ENCODE data around the gene ADAT1. TPM values are rescaled to one million over a fixed set of nuclear protein-coding genes. Genes with fewer than 3 reads are reported as not detected.

ADAT1 gene
- total RNA-seq, 1 experiment from 2014 or later: 71.3 TPM

DNA sequence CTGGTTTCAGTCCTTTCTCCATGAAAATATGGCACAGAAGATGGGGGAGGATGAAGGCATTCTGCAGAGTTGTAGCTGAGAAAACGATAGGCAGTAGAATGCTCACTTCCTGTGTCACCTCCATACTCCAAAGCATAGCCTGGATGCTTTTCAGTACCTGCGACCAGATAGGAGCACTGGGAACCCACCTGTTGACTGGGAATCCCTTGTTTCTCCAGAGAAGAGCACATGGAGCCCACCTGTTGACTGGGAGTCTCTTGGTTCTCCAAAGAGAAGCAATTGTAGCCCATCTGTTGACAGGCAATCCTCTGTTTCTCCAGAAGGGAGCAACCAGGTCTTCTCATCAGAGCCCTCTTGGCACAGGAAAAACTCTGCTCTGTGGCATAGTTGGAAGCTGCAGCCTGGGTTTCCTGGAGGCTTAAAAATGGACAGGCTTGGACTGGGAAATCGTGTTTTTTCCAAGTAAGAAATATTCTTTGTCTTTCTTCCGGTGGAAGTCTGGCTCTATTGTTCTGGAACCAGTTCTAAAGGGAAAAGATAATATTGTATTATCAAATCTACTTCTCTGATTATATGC, 37.7 kb upstream of the ADAT1 start:
- no TSS peak for BruUV-seq (replicated peaks)
- Mint-ChIP-seq H3K27me3 (ENCODE audit: insufficient read depth, unreplicated experiment) (no peaks in the 10 kb centered on the region), H3K4me3 (ENCODE audit: unreplicated experiment) (no peak overlapping the region), H3K36me3 (ENCODE audit: insufficient read depth, unreplicated experiment) (peaks cover 23% of the 10 kb centered on the region), H3K27ac (ENCODE audit: unreplicated experiment) (no peak overlapping the region), H3K4me1 (ENCODE audit: low read depth, unreplicated experiment) (no peaks in the 10 kb centered on the region), H3K9me3 (ENCODE audit: unreplicated experiment) (no peaks in the 10 kb centered on the region)
- POLR2A ChIA-PET: no interaction called here
- Histone ChIP-seq H3K36me3 (ENCODE audit: control insufficient read depth, insufficient read depth, low read length) (peaks cover 3% of the 10 kb centered on the region), H3K9me3 (peaks cover 4% of the 10 kb centered on the region; the same call in 1 of the 2 replicates), H3K4me1 (no peaks in the 10 kb centered on the region), H3K4me3 (ENCODE audit: low read depth, low read length) (no peak overlapping the region), H3K27me3 (replicated peaks; ENCODE audit: control insufficient read depth, insufficient read depth, low read length) (no peaks in the 10 kb centered on the region)
- intact Hi-C loops (cut with micrococcal nuclease; ENCODE audit: unreplicated experiment): no loop called here
- DNase-seq: no peak
- TF ChIP-seq, protein P1, sequence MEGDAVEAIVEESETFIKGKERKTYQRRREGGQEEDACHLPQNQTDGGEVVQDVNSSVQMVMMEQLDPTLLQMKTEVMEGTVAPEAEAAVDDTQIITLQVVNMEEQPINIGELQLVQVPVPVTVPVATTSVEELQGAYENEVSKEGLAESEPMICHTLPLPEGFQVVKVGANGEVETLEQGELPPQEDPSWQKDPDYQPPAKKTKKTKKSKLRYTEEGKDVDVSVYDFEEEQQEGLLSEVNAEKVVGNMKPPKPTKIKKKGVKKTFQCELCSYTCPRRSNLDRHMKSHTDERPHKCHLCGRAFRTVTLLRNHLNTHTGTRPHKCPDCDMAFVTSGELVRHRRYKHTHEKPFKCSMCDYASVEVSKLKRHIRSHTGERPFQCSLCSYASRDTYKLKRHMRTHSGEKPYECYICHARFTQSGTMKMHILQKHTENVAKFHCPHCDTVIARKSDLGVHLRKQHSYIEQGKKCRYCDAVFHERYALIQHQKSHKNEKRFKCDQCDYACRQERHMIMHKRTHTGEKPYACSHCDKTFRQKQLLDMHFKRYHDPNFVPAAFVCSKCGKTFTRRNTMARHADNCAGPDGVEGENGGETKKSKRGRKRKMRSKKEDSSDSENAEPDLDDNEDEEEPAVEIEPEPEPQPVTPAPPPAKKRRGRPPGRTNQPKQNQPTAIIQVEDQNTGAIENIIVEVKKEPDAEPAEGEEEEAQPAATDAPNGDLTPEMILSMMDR (IDR thresholded peaks at IDR 0.05; ENCODE audit: insufficient read depth in 1 of 2, low read depth in 1 of 2, low read length in 1 of 2, severe bottlenecking in 1 of 2, unreplicated experiment in 1 of 2): no peak
- CTCF ChIA-PET: interaction anchor here (1.3 kb wide), 1 partner anchor 103 kb away, joined by 3 read pairs; no protein-coding TSS in a partner anchor

DNA sequence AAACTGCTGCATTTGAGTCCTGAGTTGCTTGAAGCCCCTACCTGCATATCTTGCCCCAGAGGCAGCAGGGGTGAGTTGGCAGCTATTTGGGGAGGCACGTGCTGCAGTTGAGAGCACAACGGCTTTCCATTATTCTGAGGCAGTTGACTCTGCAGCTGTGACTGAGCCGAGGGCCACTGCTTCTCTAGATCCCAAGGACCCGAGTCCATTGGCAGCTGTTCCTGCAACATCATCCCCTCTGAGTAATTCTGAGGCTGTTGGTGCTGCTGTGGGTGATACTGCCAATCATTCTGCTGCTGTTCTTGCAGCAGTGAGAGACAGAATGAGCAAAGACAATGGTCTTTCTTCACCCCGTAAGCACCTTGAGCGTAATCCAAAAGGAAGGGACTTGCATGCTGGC, 37.2 kb upstream of the ADAT1 start:
- Mint-ChIP-seq H3K36me3 (ENCODE audit: insufficient read depth, unreplicated experiment) (peaks cover 24% of the 10 kb centered on the region), H3K4me1 (ENCODE audit: low read depth, unreplicated experiment) (no peaks in the 10 kb centered on the region), H3K27ac (ENCODE audit: unreplicated experiment) (no peak overlapping the region), H3K27me3 (ENCODE audit: insufficient read depth, unreplicated experiment) (no peaks in the 10 kb centered on the region), H3K9me3 (ENCODE audit: unreplicated experiment) (no peaks in the 10 kb centered on the region), H3K4me3 (ENCODE audit: unreplicated experiment) (no peak overlapping the region)
- ChIA-PET POLR2A (no interaction called here), CTCF (interaction anchor here (0.6 to 1.3 kb wide), 2 partner anchors 48 to 104 kb away, joined by 3 read pairs; no protein-coding TSS in a partner anchor)
- Histone ChIP-seq H3K4me3 (ENCODE audit: low read depth, low read length) (no peak overlapping the region), H3K9me3 (peaks cover 4% of the 10 kb centered on the region; the same call in 1 of the 2 replicates), H3K36me3 (ENCODE audit: control insufficient read depth, insufficient read depth, low read length) (peaks cover 3% of the 10 kb centered on the region), H3K4me1 (no peaks in the 10 kb centered on the region), H3K27me3 (replicated peaks; ENCODE audit: control insufficient read depth, insufficient read depth, low read length) (no peaks in the 10 kb centered on the region)
- no TSS peak for BruUV-seq (replicated peaks)
- intact Hi-C loops (cut with micrococcal nuclease; ENCODE audit: unreplicated experiment): no loop called here
- TF ChIP-seq, protein P1 (IDR thresholded peaks at IDR 0.05; ENCODE audit: insufficient read depth in 1 of 2, low read depth in 1 of 2, low read length in 1 of 2, severe bottlenecking in 1 of 2, unreplicated experiment in 1 of 2): no peak
- DNase-seq: no peak

DNA sequence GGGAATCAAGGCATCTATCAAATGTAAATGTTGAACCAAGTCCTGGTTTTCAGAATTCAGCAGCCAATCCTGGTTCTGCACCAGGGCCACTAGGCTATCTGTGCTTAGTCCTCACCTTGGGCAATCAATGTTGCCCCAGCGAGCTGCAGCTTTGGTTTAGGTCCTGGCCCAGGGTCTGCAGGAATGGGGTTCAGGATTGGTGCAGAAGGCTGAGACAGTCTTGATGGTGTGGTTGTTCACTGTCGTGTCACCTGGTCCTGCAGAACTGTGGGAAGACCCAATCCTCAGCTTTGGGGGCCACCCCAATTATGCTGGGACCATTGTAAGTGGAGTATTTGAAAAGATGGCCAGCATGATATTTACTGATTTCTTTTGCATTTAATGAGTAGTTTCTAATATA, 35.1 kb upstream of the ADAT1 start:
- Histone ChIP-seq H3K9me3 (peaks cover 4% of the 10 kb centered on the region; the same call in 1 of the 2 replicates), H3K4me1 (no peaks in the 10 kb centered on the region), H3K27me3 (replicated peaks; ENCODE audit: control insufficient read depth, insufficient read depth, low read length) (no peaks in the 10 kb centered on the region), H3K4me3 (ENCODE audit: low read depth, low read length) (no peak overlapping the region), H3K36me3 (ENCODE audit: control insufficient read depth, insufficient read depth, low read length) (peaks cover 3% of the 10 kb centered on the region)
- intact Hi-C loops (cut with micrococcal nuclease; ENCODE audit: unreplicated experiment): no loop called here
- no peaks in the 10 kb centered on the region for H3K27me3 Mint-ChIP-seq (ENCODE audit: insufficient read depth, unreplicated experiment)
- ChIA-PET POLR2A (no interaction called here), CTCF (no interaction called here)
- TF ChIP-seq, protein P1 (IDR thresholded peaks at IDR 0.05; ENCODE audit: insufficient read depth in 1 of 2, low read depth in 1 of 2, low read length in 1 of 2, severe bottlenecking in 1 of 2, unreplicated experiment in 1 of 2): no peak
- no TSS peak for BruUV-seq (replicated peaks)
- H3K27ac Mint-ChIP-seq (ENCODE audit: unreplicated experiment): no peak overlapping the region
- no peak overlapping the region for H3K4me3 Mint-ChIP-seq (ENCODE audit: unreplicated experiment)
- DNase-seq: no peak
- H3K9me3 Mint-ChIP-seq (ENCODE audit: unreplicated experiment): no peaks in the 10 kb centered on the region
- no peaks in the 10 kb centered on the region for H3K4me1 Mint-ChIP-seq (ENCODE audit: low read depth, unreplicated experiment)
- H3K36me3 Mint-ChIP-seq (ENCODE audit: insufficient read depth, unreplicated experiment): peaks cover 31% of the 10 kb centered on the region
